Daoy (cell line): ENCODE data around the gene SCLY. TPM values are rescaled to one million over a fixed set of nuclear protein-coding genes. Genes with fewer than 3 reads are reported as not detected.
"Not testable (repeated sequence)": the region's sequence is repeated elsewhere in the genome, so short reads cannot be mapped to it uniquely, and the experiment has no call there.

Experiments used
- DNase-seq: peaks from one replicate; pipeline ENCODE4 v3.0.0-alpha.2; 2015; ENCODE audit warnings: low read depth
- total RNA-seq: library from RNA; depleted of rRNA; stranded (reverse); fragments of >200 nt; shearing (Covaris generic); gene quantifications from 2 replicates; pipeline ENCODE4 v1.2.3, GENCODE V29; 2014

Gene SCLY
- total RNA-seq, 1 experiment from 2014 or later, result 29.7 TPM

DNA sequence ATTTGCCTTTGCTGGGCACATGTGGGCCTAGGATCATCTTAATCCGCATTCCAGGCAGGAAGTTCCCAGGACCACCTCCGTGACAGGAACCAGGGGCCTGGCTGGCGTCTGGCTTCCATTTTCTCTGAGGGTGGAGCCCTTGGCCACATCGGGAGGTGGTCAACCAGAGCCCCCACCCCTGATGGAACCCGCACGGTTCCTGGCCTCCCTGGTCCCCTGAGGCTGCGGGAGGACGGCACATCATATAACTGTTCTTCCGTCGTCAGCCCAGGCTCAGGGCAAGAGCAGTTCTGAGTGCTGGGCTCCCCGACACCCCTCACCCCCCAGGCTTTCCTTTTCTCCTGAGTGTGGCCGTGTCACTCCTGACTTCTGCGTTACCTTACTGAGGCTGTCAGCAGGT lies 52.8 kb downstream of the SCLY start:
- no peak for DNase-seq

DNA sequence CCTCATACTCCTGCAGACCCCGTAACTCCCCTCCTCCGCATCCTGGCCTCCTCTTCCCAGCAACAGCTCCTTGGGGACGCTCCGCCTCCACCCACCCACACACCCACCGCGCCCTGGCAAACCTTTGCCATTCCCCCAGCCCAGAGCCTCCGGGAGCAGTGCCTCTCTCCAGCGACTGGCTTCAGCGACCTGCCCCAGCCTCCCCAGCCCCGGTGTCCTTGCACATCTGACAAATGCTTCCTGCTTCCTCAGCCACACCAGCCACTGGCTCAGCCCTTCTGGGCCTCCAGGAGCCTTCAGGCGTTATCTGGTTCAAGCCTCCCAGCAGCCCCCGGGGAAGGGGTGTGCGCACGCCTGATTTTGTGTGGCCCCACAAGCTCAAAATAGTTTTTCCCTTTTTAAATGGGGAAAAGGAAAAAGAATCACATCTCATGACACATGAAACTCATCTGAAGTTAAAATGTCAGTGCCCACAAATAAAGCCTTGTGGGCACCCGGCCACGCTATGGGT lies 53.6 kb downstream of the SCLY start:
- DNase-seq, result no peak

DNA sequence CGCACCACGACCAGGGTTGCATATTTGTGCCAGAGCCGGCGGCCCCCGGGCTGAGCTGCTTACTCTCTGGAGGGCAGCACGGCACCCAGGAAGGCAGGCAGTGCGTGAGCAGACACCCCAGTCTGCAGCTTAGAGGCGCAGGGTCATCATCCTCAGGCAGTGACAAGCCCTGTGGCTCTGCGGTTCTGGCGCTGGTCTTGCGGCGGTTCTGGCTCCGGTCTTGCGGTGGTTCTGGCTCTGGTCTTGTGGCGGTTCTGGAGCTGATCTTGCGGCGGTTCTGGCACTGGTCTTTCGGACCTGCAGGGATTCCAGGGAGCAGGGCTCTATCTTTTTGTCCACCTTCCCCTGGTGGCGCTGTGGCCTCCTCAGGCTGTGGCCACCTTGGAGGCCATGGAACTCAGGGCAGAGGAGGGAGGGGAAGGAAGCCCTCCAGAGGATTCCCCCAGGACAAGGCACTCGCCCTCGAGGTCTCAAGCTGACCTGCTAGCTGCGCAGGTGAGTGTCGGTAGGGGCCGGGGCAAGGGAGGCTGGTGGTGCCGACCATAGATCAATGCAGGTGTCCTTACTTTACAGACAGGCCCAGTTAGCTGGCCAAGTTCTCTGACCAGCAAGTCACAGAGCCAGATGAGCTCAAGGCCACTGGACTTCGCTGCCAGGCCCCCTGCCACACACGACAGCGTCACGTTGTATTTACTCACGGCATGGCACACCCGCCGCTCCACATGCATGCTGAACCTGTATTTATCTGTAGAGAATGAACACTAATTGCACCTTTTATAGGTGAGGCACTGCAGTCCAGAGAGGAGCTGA lies 54.3 kb downstream of the SCLY start:
- DNase-seq, result no peak

DNA sequence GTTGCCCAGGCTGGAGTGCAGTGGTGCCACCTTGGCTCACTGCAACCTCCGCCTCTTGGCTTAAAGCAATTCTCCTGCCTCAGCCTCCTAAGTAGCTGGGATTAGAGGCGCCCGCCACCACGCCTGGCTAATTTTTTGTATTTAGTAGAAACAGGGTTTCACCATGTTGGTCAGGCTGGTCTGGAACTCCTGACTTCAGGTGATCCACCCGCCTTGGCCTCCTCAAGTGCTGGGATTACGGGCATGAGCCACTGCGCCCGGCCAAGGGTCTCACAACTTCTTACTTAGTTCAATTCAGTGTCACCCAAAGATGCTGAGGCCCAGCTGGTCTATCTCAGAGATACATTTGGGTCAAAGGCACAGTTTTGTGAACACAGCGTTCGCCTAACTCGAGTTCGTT lies 54.9 kb downstream of the SCLY start:
- DNase-seq, result not testable (repeated sequence)

DNA sequence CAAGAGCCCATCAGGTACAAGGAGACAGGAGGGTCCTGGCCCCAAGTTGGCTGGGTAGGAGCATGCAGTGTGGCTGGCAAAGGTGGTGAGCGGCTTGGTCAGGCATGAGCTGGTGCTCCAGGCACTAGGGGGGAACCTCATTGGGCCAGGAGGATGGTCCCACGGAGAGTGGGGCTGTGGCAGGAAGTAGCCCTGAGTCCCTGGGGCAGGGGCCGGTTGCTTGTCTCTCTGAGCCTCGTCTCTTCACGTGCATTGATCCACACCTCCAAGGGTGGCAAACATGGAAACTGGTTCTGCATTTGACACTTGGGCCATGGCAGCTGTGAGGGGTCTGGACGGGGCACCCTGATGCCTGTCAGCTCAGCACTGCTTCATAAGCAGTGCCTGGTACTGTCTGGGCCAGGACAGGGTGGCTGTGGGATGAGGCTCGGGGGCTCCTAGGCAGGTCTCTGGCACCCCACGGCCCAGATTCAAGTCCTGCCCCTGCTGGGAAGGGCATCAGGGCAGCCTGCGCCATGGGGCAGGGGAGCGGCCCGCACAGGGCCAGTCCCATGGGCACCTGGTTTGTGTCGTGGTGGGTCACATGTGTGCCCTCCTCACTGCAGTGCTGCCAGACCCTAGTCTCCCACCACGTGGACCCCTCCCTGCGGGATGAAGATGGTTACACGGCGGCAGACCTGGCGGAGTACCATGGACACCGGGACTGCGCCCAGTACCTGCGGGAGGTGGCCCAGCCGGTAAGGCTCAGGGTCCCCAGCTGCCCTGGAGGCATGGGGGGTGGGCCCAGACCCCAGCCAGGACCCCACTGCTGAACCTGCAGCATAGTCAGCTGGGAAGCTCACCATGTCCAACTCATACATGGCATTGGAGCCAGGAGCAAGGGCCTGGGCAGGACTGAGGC lies 55.7 kb downstream of the SCLY start:
- no peak for DNase-seq

DNA sequence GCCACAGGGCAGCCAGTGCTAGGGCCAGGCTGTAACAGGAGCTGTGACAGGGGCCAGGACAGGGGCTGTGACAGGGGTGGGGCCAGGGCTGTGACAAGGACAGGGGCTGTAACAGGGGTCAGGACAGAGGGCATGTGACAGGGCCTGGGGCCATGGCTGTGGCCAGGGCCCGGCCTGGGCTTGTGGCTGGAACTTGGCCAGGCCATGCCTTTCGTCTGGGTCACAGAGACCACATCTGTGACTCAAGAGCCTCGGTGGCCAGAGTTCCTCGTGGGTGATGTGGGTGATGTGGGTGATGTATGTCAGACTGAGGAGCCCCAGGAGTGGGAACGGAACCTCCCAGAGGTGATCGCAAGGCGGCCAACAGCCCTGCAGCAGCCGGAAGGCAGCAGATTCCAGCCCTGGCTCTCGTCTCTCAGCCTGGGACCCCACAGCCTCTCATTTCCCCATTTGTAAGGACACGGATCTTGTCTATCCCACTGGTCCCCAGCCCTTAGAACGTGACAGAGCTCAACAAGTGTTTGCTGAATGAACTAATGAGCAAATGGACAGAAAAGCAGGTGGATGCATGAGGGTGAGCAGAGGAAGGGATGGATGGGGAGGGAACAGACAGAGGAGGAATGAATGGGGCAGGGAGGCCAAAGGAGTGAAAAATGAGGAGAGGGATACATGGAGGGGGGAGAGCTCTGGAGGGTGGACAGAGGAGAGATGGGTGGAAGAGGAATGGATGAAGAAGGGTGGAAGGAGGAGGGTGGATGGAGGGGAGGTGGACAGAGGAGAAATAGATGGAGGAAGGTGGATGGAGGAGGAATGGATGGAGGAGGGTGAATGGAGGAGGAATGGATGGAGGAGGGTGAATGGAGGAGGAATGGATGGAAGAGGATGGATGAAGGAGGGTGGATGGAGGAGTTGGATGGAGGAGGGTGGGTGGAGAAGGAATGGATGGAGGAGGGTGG lies 56.7 kb downstream of the SCLY start:
- DNase-seq, result no peak

DNA sequence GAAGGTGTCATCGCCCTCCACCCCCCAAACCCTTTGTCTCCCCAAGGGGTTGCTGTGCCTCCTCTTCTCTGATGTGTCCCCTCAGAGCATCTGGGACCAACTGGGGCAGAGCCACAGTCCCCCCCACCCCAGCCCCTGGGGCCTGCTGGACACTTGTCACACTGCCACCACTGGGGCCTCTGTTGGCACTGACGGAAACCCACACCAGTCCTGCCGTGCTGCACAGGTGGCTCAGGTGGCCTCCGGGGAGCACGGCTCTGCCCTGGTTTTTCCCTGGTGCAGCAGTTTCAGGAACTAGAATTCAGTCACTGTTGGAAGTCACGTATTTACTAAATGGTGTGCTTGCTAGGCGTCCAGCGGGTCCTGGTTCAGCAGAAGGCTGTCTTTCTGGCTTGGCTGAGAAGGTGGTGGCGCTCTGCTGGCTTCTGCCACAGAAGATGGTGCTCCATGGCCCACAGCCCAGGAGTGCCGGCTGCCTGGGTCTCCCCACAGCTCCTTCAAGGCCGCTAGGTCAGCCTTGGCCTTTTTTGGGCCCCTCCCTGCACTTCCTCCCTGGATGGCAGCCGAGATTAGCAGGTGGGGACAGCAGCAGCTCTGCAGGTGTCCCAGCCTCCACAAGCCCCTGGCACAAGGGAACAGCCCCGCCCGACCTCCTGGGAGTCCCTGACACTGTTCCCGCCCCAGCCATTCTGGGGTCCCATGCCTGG lies 59.1 kb downstream of the SCLY start:
- no peak for DNase-seq

DNA sequence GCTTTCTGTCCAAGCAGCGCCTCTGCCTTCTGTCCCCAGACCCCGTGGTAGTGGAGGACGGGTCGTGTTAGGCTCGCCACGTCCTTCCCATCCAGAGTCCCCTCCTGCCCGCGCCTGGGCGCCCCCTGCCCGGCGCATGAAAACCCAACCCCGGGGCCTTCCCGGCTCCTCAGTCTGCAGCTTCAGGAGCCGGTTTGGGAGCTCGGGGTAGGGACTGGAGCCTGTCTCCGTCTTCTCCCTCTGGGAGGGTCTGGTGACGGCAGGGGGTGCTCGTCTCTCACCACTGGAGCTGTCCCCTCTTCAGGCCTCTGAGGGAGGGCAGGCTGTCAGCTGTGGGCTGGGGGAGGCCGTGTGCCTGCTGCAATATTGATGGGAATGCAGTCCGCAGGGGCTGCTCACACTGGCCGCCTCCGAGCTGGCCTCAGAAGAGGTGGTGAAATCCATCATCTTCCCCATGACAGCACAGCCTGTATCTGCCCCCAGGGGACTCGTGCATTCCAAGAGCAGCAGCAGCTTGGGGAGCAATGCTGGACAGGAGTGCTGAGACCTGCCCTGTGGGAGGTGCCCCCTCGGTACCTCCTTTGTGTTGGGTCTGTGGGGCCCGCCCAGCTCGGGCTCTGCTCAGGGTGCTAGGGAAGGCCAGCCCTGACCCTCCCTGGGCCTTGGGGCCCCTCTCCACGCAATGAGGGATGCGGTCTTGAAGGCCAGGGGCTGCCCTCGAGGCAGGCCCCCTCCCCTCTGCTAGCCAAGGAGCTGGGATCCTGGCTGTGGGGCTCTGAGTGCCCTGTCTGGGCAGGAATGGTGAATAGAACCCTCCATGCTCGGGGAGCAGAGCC lies 59.9 kb downstream of the SCLY start:
- DNase-seq, result no peak

DNA sequence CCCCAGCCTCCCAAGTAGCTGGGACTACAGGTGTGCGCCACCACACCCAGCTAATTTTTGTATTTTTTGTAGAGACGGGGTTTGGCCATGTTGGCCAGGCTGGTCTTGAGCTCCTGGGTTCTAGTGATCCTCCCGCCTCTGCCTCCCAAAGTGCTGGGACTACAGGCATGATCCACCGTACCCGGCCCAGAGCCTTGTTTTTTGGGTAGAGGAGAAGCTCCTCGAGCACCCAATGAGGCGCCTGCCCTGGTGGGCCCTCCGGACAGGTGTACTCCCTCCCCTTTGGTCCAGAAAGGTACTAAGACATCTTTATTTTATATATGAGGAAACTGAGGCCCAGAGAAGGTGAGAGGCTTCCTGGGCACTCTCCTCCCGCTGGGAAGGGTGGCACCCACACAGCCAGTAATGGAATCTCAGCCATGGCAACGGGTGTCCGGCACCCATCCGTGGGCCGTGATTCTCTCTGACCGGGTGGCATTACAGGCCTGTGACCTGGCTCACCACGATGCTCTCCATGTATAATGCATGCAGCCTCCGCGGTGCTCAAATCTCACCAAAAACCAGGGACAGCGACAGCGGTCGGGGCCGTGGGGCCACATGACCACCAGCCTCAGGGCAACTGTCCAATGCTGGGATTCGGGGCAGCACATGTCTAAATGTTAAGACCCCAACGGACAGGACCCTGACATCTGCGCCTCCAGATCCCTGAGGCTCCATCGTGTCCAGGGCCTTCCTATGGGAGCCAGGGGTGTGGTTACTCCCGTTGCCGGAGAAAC lies 60.9 kb downstream of the SCLY start:
- no peak for DNase-seq

DNA sequence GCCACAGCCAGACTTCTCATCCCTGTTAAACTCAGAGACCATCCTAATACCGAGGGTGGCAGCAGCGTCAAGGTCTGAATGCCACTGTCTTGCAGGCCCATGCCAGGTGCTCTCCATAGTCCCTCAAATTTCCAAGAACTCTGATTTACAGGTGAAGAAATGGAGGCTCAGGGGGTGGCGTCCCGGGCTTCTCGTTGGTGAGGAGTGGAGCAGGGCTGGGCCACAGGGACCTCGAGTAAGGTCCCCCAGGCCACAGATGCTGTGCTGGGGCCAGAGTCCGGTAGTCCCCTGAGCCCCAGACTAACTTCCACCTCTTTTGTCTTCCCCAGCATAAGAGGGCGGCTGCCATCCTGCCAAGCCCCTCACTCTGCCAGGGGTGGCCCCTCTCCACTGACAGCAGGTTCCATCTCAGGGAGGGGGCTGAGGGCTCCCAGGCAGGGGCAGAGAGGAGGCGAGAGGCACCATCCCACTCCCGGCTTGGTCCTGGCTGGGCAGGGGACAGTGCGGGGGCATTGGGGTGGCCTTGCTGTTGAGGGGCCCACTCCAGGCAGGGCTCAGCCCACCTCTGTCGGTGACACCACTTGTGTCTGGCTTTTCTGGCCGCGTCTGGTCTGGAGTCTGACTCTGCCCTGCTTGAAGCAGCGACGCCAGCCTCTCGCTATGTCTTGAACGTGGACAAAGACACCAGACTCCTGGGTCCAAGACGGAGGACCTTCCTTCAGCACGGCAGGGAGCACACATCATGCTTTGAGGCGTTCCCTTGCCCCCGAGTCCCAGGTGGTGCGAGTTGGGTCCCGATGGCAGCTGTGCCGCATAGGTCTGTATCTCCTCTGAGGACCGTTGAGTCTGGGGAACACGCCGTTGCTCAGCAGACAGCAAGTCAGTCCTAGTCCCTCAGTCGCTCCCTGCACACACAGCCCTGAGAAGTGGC lies 61.8 kb downstream of the SCLY start:
- no peak for DNase-seq

DNA sequence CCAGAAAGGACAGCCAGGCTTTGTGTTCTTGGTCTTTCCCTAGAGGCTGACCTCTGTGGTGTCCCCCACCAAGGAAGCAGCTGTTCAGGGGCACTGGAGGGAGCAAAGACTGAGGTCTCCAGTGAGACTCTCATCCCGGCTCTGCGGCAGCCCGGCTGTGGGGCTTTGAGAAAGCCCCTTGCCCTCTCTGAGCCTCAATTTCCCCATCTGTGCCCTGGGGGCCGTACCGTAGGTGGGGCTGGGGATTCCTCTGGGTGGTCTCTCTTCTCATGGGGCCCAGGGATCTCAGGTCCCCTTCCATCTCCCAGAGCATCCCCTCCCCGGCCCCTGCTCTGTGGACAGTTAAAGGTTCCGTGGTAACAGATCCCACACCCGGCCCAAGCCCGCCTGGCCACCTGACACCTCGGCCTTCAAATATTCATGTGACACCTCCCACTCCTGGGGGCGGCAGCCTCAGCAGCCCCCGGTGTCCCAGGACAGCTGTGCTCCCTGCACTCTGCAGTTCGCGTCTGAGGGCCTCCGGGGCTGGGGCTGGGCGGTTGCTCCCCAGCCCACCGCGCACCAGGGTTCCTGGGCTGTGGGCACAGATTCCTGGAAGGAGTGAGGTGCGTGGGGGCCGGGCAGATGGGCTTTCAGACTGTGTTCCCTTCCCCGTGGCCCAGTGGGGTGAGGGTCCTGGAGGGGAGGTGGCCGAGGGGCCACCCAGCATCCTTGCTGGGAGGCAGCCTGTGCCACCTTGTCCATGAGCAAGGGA lies 62.6 kb downstream of the SCLY start:
- no peak for DNase-seq

DNA sequence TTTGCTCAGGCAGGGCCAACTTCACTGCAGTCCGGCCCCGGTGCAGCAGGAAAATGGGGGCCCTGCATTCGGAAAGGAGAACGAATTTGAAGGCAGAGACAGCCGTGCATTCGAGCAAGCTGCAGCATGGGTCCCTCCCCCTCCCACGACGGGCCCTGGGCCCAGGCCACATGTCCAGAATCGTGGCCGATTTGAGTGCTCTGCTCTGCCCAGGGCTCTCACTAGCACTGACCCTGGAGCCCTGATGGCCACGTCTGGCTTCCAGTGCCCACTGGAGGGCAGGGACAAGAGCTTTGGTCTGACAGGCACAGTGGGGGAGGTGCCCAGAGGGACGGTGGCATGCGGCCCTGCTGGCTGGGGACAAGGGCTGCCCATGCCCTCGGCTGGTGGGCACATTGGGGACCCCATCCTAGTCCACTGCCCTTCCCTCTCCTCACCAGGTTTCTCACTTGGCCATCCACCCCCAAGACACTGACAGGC lies 63.2 kb downstream of the SCLY start:
- DNase-seq, result no peak

DNA sequence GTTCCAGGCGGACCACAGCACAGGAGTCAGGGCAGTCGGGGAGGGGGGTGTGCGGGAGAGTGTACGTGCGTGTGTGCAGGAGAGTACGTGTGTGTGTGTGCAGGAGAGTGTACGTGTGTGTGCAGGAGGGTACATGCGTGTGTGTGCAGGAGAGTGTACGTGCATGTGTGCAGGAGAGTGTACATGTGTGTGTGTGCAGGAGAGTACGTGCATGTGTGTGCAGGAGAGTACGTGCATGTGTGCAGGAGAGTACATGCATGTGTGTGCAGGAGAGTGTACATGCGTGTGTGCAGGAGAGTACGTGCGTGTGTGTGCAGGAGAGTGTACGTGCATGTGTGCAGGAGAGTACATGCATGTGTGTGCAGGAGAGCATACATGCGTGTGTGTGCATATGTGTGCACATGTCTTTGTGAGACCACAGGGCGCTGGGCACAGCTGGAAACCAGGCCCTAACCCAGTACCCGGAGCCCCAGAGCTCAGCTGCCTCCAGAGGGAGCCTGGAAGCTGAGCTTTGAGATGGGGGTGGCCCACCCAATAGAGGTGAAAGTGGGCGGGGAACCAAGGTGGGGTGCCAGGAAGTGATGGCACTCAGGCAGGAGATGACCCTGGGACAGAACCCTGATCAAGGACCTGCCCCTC lies 63.8 kb downstream of the SCLY start:
- no peak for DNase-seq

DNA sequence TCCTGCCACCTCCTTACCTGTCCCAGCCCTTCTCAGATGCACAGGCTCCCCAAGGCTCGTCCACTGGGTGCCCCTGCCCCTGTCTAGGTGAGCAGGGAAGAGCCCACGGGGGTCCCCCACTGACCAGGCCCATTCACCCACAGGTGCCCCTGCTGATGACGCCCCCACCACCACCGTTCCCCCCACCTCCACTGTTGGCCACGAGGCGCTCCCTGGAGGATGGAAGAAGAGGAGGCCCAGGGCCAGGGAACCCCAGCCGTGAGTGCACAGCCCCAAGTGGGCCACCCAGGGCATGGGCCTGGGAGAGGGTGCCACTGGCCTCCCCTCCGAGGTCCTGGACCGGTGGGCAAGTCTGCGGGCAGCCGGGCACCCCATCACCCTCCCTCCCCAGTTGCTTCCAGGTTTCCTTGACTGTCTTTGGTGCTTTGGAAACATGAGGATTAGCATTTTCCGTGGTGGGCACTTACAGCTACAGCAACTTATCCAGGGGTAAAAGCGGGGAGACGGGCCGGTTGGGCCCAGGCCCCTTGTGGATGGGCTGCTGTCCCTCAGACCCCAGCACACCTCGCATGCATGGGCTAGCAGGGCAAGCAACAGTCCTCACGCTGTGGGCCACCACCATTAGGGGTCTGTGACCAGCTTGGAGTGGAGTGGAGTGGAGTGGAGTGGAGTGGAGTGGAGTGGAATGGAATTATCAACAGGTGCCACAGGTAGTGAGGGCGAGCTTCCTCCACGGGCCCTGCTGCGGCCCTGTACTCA lies 64.5 kb downstream of the SCLY start:
- no peak for DNase-seq

DNA sequence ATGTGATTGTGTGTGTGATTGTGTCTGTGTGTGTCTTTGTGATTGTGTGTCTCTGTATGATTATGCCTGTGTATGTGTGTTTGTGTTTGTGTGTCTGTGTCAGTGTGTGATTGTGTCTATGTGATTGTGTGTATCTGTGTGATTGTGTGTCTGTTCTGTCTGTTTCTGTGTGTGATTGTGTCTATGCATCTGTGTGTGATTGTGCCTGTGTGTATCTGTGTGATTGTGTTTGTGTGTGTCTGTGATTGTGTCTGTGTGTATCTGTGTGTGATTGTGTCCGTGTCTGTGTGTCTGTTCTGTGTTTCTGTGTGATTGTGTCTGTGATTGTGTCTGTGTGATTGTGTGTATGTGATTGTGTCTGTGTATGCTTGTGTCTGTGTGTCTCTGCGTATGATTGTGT lies 65.5 kb downstream of the SCLY start:
- no peak for DNase-seq

DNA sequence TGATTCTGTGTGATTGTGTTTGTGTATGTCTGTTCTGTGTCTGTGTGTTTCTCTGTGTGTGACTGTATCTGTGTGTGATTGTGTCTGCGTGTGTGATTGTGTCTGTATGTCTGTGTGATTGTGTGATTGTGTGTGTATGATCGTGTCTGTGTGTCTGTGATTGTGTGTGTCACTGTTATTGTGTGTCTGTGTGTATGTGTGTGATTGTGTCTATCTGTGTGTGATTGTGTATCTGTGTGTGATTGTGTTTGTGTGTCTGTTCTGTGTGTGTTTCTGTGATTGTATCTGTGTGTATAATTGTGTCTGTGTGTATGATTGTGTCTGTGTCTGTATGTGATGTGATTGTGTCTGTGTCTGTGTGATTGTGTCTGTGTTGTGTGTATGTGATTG lies 66.0 kb downstream of the SCLY start:
- DNase-seq, result no peak
